ENCODE data around the gene FLG2. TPM values are rescaled to one million over a fixed set of nuclear protein-coding genes. Genes with fewer than 3 reads are reported as not detected.

The FLG2 gene
- under 1 TPM; 0.03 to 0.14 (median 0.07) TPM for polyA plus RNA-seq (ENCODE audit: insufficient read length in 3 of 3)

GRCh38 chr1:152359906-152360305 is at the start of gene FLG2:
TSS of gene FLG2 (minus strand) at chr1:152360006. CDS start at chr1:152358884, 1,122 bp downstream.
- no peak for DNase-seq (ENCODE audit: low read depth in 3 of 3, low spot score in 2 of 3)

- no peak for DNase-seq (ENCODE audit: low read depth in 3 of 3, low spot score in 2 of 3)
Observed at GRCh38 chr1:152408664-152409063, 48.9 kb upstream of the FLG2 start.

GRCh38 chr1:152398812-152399698 is 39.2 kb upstream of the FLG2 start:
- DNase-seq (ENCODE audit: low read depth in 3 of 3, low spot score in 2 of 3), result peak in 1 of 3 donors; percentile 5

GRCh38 chr1:152397474-152397873 is 37.7 kb upstream of the FLG2 start:
- DNase-seq (ENCODE audit: low read depth in 3 of 3, low spot score in 2 of 3), result no peak

- no peak for DNase-seq (ENCODE audit: low read depth in 3 of 3, low spot score in 2 of 3)
Observed at GRCh38 chr1:152394151-152394550, 34.3 kb upstream of the FLG2 start.

- DNase-seq (ENCODE audit: low read depth in 3 of 3, low spot score in 2 of 3), result no peak
Observed at GRCh38 chr1:152392909-152393308, 33.1 kb upstream of the FLG2 start.

- no peak for DNase-seq (ENCODE audit: low read depth in 3 of 3, low spot score in 2 of 3)
Observed at GRCh38 chr1:152388889-152389288, 29.1 kb upstream of the FLG2 start.

GRCh38 chr1:152386940-152387339 is 27.1 kb upstream of the FLG2 start:
- DNase-seq (ENCODE audit: low read depth in 3 of 3, low spot score in 2 of 3), result no peak

GRCh38 chr1:152380932-152381331 is 21.1 kb upstream of the FLG2 start:
- DNase-seq (ENCODE audit: low read depth in 3 of 3, low spot score in 2 of 3), result no peak

GRCh38 chr1:152374451-152374850 is 14.6 kb upstream of the FLG2 start:
- DNase-seq (ENCODE audit: low read depth in 3 of 3, low spot score in 2 of 3), result no peak

GRCh38 chr1:152372672-152373071 is 12.9 kb upstream of the FLG2 start:
- DNase-seq (ENCODE audit: low read depth in 3 of 3, low spot score in 2 of 3), result no peak

- DNase-seq (ENCODE audit: low read depth in 3 of 3, low spot score in 2 of 3), result no peak
Observed at GRCh38 chr1:152367436-152367835, 7.6 kb upstream of the FLG2 start.

- no peak for DNase-seq (ENCODE audit: low read depth in 3 of 3, low spot score in 2 of 3)
Observed at GRCh38 chr1:152356736-152357135, 3.1 kb downstream of the FLG2 start.

- no peak for DNase-seq (ENCODE audit: low read depth in 3 of 3, low spot score in 2 of 3)
Observed at GRCh38 chr1:152349611-152350010, 10.2 kb downstream of the FLG2 start.

- DNase-seq (ENCODE audit: low read depth in 3 of 3, low spot score in 2 of 3), result no peak
Observed at GRCh38 chr1:152348447-152348846, 11.4 kb downstream of the FLG2 start.

- peak in 2 of 3 donors; percentile 40 to 61 for DNase-seq (ENCODE audit: low read depth in 3 of 3, low spot score in 2 of 3)
Observed at GRCh38 chr1:152347116-152347728, 12.6 kb downstream of the FLG2 start.

GRCh38 chr1:152344438-152344837 is 15.4 kb downstream of the FLG2 start:
- no peak for DNase-seq (ENCODE audit: low read depth in 3 of 3, low spot score in 2 of 3)

- no peak for DNase-seq (ENCODE audit: low read depth in 3 of 3, low spot score in 2 of 3)
Observed at GRCh38 chr1:152343006-152343405, 16.8 kb downstream of the FLG2 start.

GRCh38 chr1:152335399-152335798 is 24.4 kb downstream of the FLG2 start:
- no peak for DNase-seq (ENCODE audit: low read depth in 3 of 3, low spot score in 2 of 3)

- DNase-seq (ENCODE audit: low read depth in 3 of 3, low spot score in 2 of 3), result peak in 1 of 3 donors; percentile 19
Observed at GRCh38 chr1:152328801-152329391, 30.9 kb downstream of the FLG2 start.

GRCh38 chr1:152325111-152325510 is 34.7 kb downstream of the FLG2 start, which contains the start of gene FLG:
TSS of gene FLG (minus strand) at chr1:152325239. CDS start at chr1:152315456, 9,783 bp downstream.
- no peak for DNase-seq (ENCODE audit: low read depth in 3 of 3, low spot score in 2 of 3)

All from right renal cortex interstitium (tissue), 3 donors.